GM12878 (cell line): ENCODE results near the gene KCNJ14. TPM values are rescaled to one million over a fixed set of nuclear protein-coding genes. Genes with fewer than 3 reads are reported as not detected.

ENCODE experiments used
- EGR1 ChIP-seq, 2 experiments: IDR thresholded peaks; 1 replicate in 1 of 2; 2 replicates in 1 of 2; pipeline ENCODE4 v1.6.1; 2011 to 2012; ENCODE audit warnings: low read depth in 2 of 2, low read length in 2 of 2, borderline replicate concordance in 1 of 2, mild to moderate bottlenecking in 1 of 2, moderate library complexity in 1 of 2
- EZH2 ChIP-seq: IDR thresholded peaks from 2 replicates; pipeline ENCODE4 v1.6.1; 2012; ENCODE audit warnings: low read depth, mild to moderate bottlenecking, control low read depth, inconsistent platforms, low read length, borderline replicate concordance; ENCODE audit not compliant: control insufficient read depth
- HDAC6 ChIP-seq: fragments of 200-600 bp; sonication (generic); IDR thresholded peaks from one replicate; pipeline ENCODE4 v1.8.0; 2017; ENCODE audit warnings: antibody characterized with exemption; ENCODE audit not compliant: unreplicated experiment
- JUND ChIP-seq: IDR thresholded peaks from 2 replicates; pipeline ENCODE4 v1.6.1; 2012; ENCODE audit warnings: low read depth, mild to moderate bottlenecking, low read length, improper control_type of control experiment, moderate library complexity
- MTA2 ChIP-seq: fragments of 450-650 bp; IDR thresholded peaks from 2 replicates; pipeline ENCODE4 v1.6.1; 2016; ENCODE audit warnings: low read depth, mild to moderate bottlenecking, moderate library complexity
- NR2C1 ChIP-seq: fragments of 450-650 bp; IDR thresholded peaks from 2 replicates; pipeline ENCODE4 v1.6.1; 2017; ENCODE audit warnings: antibody characterized with exemption, mild to moderate bottlenecking, moderate library complexity
- RAD51 ChIP-seq: fragments of 450-650 bp; IDR thresholded peaks from 2 replicates; pipeline ENCODE4 v1.6.1; 2016; ENCODE audit warnings: moderate library complexity, mild to moderate bottlenecking, inconsistent platforms
- RELA ChIP-seq: fragments of 450-650 bp; IDR thresholded peaks from 2 replicates; pipeline ENCODE4 v1.8.0; 2014; ENCODE audit warnings: borderline replicate concordance; ENCODE audit not compliant: partially characterized antibody
- REST ChIP-seq: IDR thresholded peaks from 2 replicates; pipeline ENCODE4 v1.6.1; 2012; ENCODE audit warnings: mild to moderate bottlenecking, low read depth, low read length
- SMC3 ChIP-seq: IDR thresholded peaks from 2 replicates; pipeline ENCODE4 v1.6.1; 2011; ENCODE audit warnings: low read length, improper control_type of control experiment, borderline replicate concordance
- polyA plus RNA-seq, 11 experiments: library from polyadenylated mRNA; depleted of rRNA in 4 of 11; unstranded in 6 of 11; stranded (reverse) in 5 of 11; fragments of >200 nt; fragmentation: Nextera tagmentation in 4 of 11; fragmentation: Illumina TruSeq in 1 of 11; extraction: Ambion mirVana in 4 of 11; extraction: Trizol in 1 of 11; gene quantifications; 1 replicate in 1 of 11; 2 replicates in 10 of 11; pipeline versions ENCODE4 v1.2.1 to v1.2.3, GENCODE V29; 2011 to 2016; ENCODE audit warnings: inconsistent platforms in 2 of 11, missing spikeins in 2 of 11, low read depth in 1 of 11
- total RNA-seq, 4 experiments: library from RNA; depleted of rRNA in 3 of 4; stranded (reverse); fragments of >200 nt in 3 of 4; fragmentation: Illumina TruSeq in 1 of 4; extraction: Trizol in 1 of 4; gene quantifications; 2 replicates each; pipeline versions ENCODE4 v1.2.1 to v1.2.3, GENCODE V29; 2013 to 2021
- TF ChIP-seq, protein P1 (sequence below): IDR thresholded peaks from 2 replicates; pipeline ENCODE4 v1.6.1; 2011; ENCODE audit warnings: borderline replicate concordance, low read depth, mild to moderate bottlenecking, moderate library complexity, low read length; ENCODE audit not compliant: insufficient read depth, poor library complexity, severe bottlenecking
- TF ChIP-seq, protein P2 (sequence below): fragments of 450-650 bp; IDR thresholded peaks from 2 replicates; pipeline ENCODE4 v1.6.1; 2018; ENCODE audit warnings: borderline replicate concordance, mild to moderate bottlenecking; ENCODE audit not compliant: partially characterized antibody
- TF ChIP-seq, protein P3 (sequence below): fragments of 150-350 bp; IDR thresholded peaks from 2 replicates; pipeline ENCODE4 v1.6.1; 2014; ENCODE audit warnings: mild to moderate bottlenecking, low read depth, low read length
- TF ChIP-seq, protein P4 (sequence below): IDR thresholded peaks from 2 replicates; pipeline ENCODE4 v1.6.1; 2012; ENCODE audit warnings: low read length, inconsistent platforms
- TF ChIP-seq, protein P5 (sequence below): fragments of 450-650 bp; IDR thresholded peaks from 2 replicates; pipeline ENCODE4 v1.6.1; 2017; ENCODE audit warnings: borderline replicate concordance

Gene KCNJ14
- total and polyA plus RNA-seq, 10 of the 15 experiments (the other 5 are each of a cell fraction or from before 2014, with no cell fraction given), result 0.24 to 1.4 (median 0.42) TPM

GRCh38 chr19:48511800-48512503 is 56.6 kb downstream of the KCNJ14 start, which contains the start of gene LMTK3 (continued):
- TF ChIP-seq RELA (no peak), SMC3 (no peak), NR2C1 (no peak), JUND (no peak), EGR1 (IDR thresholded peaks at IDR 0.05; ENCODE audit: borderline replicate concordance in 1 of 2, low read depth in 2 of 2, low read length in 2 of 2) (0 out of 3 replicates have a peak, but pooled peaks of 1 of the 2 experiments have one; percentile 31), HDAC6 (no peak), MTA2 (no peak), RAD51 (no peak), REST (no peak), EZH2 (no peak)
- TF ChIP-seq, protein P1, sequence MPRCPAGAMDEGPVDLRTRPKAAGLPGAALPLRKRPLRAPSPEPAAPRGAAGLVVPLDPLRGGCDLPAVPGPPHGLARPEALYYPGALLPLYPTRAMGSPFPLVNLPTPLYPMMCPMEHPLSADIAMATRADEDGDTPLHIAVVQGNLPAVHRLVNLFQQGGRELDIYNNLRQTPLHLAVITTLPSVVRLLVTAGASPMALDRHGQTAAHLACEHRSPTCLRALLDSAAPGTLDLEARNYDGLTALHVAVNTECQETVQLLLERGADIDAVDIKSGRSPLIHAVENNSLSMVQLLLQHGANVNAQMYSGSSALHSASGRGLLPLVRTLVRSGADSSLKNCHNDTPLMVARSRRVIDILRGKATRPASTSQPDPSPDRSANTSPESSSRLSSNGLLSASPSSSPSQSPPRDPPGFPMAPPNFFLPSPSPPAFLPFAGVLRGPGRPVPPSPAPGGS, result no peak
- TF ChIP-seq, protein P2, sequence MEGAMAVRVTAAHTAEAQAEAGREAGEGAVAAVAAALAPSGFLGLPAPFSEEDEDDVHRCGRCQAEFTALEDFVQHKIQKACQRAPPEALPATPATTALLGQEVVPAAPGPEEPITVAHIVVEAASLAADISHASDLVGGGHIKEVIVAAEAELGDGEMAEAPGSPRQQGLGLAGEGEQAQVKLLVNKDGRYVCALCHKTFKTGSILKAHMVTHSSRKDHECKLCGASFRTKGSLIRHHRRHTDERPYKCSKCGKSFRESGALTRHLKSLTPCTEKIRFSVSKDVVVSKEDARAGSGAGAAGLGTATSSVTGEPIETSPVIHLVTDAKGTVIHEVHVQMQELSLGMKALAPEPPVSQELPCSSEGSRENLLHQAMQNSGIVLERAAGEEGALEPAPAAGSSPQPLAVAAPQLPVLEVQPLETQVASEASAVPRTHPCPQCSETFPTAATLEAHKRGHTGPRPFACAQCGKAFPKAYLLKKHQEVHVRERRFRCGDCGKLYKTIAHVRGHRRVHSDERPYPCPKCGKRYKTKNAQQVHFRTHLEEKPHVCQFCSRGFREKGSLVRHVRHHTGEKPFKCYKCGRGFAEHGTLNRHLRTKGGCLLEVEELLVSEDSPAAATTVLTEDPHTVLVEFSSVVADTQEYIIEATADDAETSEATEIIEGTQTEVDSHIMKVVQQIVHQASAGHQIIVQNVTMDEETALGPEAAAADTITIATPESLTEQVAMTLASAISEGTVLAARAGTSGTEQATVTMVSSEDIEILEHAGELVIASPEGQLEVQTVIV, result no peak
- TF ChIP-seq, protein P3, sequence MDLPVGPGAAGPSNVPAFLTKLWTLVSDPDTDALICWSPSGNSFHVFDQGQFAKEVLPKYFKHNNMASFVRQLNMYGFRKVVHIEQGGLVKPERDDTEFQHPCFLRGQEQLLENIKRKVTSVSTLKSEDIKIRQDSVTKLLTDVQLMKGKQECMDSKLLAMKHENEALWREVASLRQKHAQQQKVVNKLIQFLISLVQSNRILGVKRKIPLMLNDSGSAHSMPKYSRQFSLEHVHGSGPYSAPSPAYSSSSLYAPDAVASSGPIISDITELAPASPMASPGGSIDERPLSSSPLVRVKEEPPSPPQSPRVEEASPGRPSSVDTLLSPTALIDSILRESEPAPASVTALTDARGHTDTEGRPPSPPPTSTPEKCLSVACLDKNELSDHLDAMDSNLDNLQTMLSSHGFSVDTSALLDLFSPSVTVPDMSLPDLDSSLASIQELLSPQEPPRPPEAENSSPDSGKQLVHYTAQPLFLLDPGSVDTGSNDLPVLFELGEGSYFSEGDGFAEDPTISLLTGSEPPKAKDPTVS, result no peak
- TF ChIP-seq, protein P4, sequence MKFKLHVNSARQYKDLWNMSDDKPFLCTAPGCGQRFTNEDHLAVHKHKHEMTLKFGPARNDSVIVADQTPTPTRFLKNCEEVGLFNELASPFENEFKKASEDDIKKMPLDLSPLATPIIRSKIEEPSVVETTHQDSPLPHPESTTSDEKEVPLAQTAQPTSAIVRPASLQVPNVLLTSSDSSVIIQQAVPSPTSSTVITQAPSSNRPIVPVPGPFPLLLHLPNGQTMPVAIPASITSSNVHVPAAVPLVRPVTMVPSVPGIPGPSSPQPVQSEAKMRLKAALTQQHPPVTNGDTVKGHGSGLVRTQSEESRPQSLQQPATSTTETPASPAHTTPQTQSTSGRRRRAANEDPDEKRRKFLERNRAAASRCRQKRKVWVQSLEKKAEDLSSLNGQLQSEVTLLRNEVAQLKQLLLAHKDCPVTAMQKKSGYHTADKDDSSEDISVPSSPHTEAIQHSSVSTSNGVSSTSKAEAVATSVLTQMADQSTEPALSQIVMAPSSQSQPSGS, result no peak
- TF ChIP-seq, protein P5, sequence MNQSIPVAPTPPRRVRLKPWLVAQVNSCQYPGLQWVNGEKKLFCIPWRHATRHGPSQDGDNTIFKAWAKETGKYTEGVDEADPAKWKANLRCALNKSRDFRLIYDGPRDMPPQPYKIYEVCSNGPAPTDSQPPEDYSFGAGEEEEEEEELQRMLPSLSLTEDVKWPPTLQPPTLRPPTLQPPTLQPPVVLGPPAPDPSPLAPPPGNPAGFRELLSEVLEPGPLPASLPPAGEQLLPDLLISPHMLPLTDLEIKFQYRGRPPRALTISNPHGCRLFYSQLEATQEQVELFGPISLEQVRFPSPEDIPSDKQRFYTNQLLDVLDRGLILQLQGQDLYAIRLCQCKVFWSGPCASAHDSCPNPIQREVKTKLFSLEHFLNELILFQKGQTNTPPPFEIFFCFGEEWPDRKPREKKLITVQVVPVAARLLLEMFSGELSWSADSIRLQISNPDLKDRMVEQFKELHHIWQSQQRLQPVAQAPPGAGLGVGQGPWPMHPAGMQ, result no peak
